ENCODE data around the gene PPP1CA. TPM values are rescaled to one million over a fixed set of nuclear protein-coding genes. Genes with fewer than 3 reads are reported as not detected.

PPP1CA gene
- polyA plus RNA-seq, 2 of the 4 experiments (the other 2 are of a cell fraction), result 174 to 208 TPM

DNA sequence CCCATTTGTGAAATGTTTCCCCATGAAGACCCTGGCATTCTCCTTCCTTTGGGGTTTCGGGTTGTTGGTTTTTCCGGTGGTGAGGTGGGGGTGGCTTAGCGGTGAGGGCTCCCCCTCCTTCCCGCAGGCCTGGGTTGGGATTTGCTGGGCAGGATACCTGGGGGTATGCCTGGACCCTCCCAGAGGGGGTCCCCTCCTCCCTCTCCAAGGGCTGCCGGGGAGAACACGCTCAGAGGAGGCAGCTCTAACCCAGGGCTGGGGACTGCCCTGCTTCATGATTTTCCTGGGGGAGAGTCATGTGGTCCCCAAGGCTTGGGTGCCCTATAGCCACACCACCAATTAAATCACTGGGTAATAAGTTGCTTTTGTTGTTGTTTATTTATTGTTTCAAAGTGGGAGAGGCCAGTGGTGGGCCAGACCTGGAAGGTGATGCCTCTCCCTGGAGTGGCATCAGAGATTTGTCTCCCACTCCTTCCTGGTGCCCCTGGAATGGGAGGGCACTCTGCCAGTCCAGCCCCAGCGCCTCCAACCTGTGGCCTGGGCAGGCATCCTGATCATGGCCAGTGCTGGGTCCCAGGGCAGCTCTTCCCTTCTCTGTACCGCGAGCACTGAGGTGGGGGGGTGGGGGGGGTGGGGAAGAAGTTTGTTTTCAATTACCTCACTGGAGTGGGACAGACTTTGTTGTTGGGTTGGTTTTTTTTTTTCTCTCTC lies 26.9 kb downstream of the PPP1CA start:
- H3K4me2 ChIP-seq, result peak overlapping the region; percentile 95
- no peak for FAIRE-seq
- peak overlapping the region; percentile 95 to 100 for H3K27ac ChIP-seq
- ATAC-seq, result peak; percentile 32 to 53
- ChIA-PET POLR2A (interaction anchor here (0.6 to 9.3 kb wide), 14 partner anchors 8 to 1871 kb away, joined by 3 to 172 read pairs (median 6); partner anchors contain the start of genes ALDH3B1, POLD4, PPP1CA and RAD9A), CTCF (interaction anchor here (1.5 to 46.2 kb wide), 4 partner anchors 16 to 112 kb away, joined by 9 to 1913 read pairs (median 318); partner anchors contain the start of genes POLD4, PPP1CA, RAD9A and TBC1D10C)
- WGBS (ENCODE audit: missing lambda C conversion rate), result 0% methylated on average over 9 of the region's 9 CpGs
- DNase-seq (ENCODE audit: low read depth in 1 of 2, low spot score in 1 of 2), result peak; percentile 72 to 92
- H3K4me1 ChIP-seq, result peaks cover 73% of the 10 kb centered on the region
- TF ChIP-seq HOXA7 (CRISPR knock-in tag; IDR thresholded peaks at IDR 0.05) (peak; percentile 93), CHD2 (IDR thresholded peaks at IDR 0.05; ENCODE audit: low read length, partially characterized antibody) (peak; percentile 13), CBX2 (IDR thresholded peaks at IDR 0.05; ENCODE audit: borderline replicate concordance, low read depth) (no peak), CTCF (IDR thresholded peaks at IDR 0.05) (no peak), BHLHE40 (IDR thresholded peaks at IDR 0.05; ENCODE audit: low read depth, low read length) (no peak), JUN (IDR thresholded peaks at IDR 0.05) (no peak; a peak in 2 of 5 replicates), HOXB5 (CRISPR knock-in tag; IDR thresholded peaks at IDR 0.05) (0 out of 2 replicates have a peak, but pooled peaks have one; percentile 27), CHD4 (IDR thresholded peaks at IDR 0.05; ENCODE audit: borderline replicate concordance) (no peak), TFCP2L1 (CRISPR knock-in tag; IDR thresholded peaks at IDR 0.05) (peak; percentile 87), ZFP36 (IDR thresholded peaks at IDR 0.05; ENCODE audit: borderline replicate concordance, partially characterized antibody) (no peak), USF2 (IDR thresholded peaks at IDR 0.05) (peak; percentile 7; the same call in 1 of the 2 replicates), FOXS1 (CRISPR knock-in tag; IDR thresholded peaks at IDR 0.05) (no peak), EP300 (IDR thresholded peaks at IDR 0.05) (0 out of 5 replicates have a peak, but pooled peaks of 1 of the 2 experiments have one; percentile 6), HOXB13 (CRISPR knock-in tag; IDR thresholded peaks at IDR 0.05; ENCODE audit: low read depth) (peak; percentile 77; the same call in 1 of the 2 replicates), TP53 (CRISPR knock-in tag; IDR thresholded peaks at IDR 0.05) (peak; percentile 91; the same call in 1 of the 2 replicates), MAZ (IDR thresholded peaks at IDR 0.05; ENCODE audit: borderline replicate concordance, low read depth, low read length) (no peak), FOSB (CRISPR knock-in tag; IDR thresholded peaks at IDR 0.05) (peak; percentile 93)
- TF ChIP-seq, protein P1, sequence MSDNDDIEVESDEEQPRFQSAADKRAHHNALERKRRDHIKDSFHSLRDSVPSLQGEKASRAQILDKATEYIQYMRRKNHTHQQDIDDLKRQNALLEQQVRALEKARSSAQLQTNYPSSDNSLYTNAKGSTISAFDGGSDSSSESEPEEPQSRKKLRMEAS (IDR thresholded peaks at IDR 0.05), result 0 out of 2 replicates have a peak, but pooled peaks have one; percentile 4
- TF ChIP-seq, protein P2, sequence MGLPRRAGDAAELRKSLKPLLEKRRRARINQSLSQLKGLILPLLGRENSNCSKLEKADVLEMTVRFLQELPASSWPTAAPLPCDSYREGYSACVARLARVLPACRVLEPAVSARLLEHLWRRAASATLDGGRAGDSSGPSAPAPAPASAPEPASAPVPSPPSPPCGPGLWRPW (IDR thresholded peaks at IDR 0.05), result no peak
- TF ChIP-seq, protein P3, sequence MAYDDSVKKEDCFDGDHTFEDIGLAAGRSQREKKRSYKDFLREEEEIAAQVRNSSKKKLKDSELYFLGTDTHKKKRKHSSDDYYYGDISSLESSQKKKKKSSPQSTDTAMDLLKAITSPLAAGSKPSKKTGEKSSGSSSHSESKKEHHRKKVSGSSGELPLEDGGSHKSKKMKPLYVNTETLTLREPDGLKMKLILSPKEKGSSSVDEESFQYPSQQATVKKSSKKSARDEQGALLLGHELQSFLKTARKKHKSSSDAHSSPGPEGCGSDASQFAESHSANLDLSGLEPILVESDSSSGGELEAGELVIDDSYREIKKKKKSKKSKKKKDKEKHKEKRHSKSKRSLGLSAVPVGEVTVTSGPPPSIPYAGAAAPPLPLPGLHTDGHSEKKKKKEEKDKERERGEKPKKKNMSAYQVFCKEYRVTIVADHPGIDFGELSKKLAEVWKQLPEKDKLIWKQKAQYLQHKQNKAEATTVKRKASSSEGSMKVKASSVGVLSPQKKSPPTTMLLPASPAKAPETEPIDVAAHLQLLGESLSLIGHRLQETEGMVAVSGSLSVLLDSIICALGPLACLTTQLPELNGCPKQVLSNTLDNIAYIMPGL (CRISPR knock-in tag; IDR thresholded peaks at IDR 0.05; ENCODE audit: borderline replicate concordance), result peak; percentile 61; the same call in 1 of the 2 replicates
- H3K9me3 ChIP-seq, result no peaks in the 10 kb centered on the region
- peak overlapping the region; percentile 68 for H3K4me3 ChIP-seq
